Stimulated activated CD4-positive, alpha-beta T cell treated with anti-CD3 and anti-CD28 coated beads, Interleukin-15, amount 100 ng/mL, for 1 hour (primary cell): ENCODE data around the gene TBC1D24.

ENCODE experiments used
- DNase-seq, 2 donors: peaks; one replicate each; pipeline ENCODE4 v3.0.0-alpha.2; 2020; ENCODE audit warnings: low read depth in 1 of 2, low spot score in 1 of 2

TBC1D24 gene

GRCh38 chr16:2515180-2515851 is 40.4 kb downstream of the TBC1D24 start:
- DNase-seq: no peak

GRCh38 chr16:2516391-2517240 is 41.7 kb downstream of the TBC1D24 start:
- DNase-seq: no peak

- DNase-seq: no peak
Observed at GRCh38 chr16:2517954-2518605, 43.2 kb downstream of the TBC1D24 start.

DNA sequence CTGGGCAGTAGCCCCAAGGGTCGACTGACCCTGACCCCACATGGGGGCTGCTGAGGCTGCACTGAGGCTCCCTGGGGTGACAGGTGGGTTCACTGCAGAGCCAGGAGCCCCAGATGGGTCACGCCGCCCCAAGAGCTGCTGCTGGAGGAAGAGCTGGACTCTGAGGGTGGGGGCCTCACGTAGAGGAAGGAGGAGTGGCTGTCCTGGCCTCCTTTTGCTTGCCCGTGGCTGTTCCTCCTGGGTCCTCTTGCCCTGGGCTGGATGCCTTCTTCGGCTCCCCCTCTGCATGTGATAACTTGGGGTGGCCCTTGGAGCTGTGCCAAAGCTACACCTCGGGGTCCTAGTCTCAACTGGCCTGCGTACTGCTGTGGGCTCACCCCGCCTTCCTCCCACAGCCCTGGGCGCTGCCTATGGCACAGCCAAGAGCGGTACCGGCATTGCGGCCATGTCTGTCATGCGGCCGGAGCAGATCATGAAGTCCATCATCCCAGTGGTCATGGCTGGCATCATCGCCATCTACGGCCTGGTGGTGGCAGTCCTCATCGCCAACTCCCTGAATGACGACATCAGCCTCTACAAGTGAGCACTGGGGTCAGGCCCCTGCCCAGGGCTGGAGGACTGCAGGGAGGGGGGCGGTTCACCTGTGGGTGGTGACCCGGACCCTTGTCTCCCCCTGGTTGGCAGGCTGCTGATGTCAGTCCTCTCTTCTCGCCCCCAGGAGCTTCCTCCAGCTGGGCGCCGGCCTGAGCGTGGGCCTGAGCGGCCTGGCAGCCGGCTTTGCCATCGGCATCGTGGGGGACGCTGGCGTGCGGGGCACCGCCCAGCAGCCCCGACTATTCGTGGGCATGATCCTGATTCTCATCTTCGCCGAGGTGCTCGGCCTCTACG is 44.1 kb downstream of the TBC1D24 start:
- no peak for DNase-seq

- no peak for DNase-seq
Observed at GRCh38 chr16:2519711-2520080, 44.8 kb downstream of the TBC1D24 start.

DNA sequence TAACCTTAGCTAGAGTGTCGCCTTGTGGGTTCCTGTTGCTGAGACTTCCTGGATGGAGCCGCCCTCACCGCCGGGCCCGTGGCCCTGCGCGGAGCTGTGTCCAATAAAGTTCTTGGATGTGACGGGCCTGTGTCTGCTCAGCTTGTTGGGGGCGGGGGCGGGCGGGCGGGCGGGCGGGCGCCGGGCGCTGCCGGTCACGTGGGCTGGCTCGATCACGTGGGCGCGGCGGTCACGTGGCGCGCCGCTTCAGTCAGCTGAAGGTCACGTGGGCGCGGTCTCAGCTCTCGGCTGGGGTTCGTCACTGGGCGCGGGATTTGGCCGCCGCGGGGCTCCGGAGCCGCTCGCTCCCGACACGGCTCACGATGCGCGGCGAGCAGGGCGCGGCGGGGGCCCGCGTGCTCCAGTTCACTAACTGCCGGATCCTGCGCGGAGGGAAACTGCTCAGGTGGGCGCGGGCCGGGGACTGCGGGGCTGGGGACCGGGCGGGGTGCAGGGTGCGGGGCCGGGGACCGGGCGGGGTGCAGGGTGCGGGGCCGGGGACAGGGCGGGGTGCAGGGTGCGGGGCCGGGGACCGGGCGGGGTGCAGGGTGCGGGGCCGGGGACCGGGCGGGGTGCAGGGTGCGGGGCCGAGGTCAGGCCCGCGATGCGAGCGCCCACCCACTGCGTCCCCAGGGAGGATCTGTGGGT is 45.3 kb downstream of the TBC1D24 start, which contains the start of gene AMDHD2:
AMDHD2 (plus strand) TSS at position 275 of the 687 bp plus-strand sequence; CDS start at position 363, 88 bp downstream.
- peak; percentile 77 to 82 for DNase-seq

DNA sequence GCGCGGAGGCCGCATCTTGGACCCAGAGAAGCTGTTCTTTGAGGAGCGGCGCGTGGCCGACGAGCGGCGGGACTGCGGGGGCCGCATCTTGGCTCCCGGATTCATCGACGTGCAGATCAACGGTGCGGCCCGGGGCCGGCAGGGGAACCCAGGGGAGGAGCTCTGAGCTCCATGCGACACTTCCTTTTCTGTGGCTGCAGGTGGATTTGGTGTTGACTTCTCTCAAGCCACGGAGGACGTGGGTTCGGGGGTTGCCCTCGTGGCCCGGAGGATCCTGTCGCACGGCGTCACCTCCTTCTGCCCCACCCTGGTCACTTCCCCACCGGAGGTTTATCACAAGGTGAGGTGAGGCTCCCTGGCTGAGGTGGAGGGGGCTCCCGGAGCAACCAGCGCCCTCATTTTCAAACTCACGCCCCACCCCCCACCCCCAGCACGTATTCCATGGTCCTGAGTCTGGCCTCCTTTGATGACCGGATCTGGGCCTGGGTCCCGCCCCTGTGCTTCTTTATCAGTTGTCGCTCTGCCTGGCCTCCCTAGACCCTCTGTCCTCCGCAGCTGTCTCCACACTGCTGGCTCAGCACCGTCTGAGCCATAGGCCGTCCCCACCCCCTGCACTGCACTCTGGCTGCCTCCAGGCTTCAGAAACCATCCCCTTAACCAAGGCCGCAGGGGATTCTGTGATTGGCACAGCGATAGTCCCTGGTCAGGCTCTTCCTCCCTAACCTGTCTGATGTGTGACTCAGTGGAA is 46.0 kb downstream of the TBC1D24 start:
- DNase-seq: peak in 1 of 2 donors; percentile 35

GRCh38 chr16:2523801-2524231 is 48.9 kb downstream of the TBC1D24 start:
- no peak for DNase-seq

DNA sequence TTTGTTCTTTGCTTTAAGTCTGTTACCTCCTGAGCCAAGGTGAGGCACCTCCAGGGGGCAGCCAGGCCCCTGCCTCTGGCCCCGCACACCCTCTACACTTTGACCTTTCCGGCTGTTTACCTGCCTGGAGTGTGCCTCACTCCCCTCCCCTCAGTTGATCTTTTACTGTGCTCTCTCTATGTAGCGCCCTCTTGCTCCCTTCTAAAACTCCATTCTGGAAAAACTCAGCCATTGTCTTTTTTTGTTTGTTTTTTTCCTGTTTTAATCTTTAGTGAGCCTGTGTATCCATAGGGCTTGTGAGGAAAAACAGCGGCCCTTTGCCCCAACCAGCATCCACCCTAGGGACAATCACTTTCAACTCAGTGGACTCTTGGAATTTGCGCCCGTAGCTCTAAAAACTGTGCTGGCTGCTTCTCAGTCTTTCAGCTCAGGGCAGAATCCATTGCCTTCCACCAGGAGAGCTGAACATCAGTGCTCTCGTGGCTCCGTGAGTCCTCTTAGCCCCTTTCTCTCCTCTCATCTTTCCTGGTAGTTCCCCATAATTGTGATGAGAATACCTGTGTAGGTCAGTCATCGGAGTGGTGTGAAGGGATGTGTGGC is 49.5 kb downstream of the TBC1D24 start:
- DNase-seq: no peak

- DNase-seq: no peak
Observed at GRCh38 chr16:2526135-2526534, 51.2 kb downstream of the TBC1D24 start.

DNA sequence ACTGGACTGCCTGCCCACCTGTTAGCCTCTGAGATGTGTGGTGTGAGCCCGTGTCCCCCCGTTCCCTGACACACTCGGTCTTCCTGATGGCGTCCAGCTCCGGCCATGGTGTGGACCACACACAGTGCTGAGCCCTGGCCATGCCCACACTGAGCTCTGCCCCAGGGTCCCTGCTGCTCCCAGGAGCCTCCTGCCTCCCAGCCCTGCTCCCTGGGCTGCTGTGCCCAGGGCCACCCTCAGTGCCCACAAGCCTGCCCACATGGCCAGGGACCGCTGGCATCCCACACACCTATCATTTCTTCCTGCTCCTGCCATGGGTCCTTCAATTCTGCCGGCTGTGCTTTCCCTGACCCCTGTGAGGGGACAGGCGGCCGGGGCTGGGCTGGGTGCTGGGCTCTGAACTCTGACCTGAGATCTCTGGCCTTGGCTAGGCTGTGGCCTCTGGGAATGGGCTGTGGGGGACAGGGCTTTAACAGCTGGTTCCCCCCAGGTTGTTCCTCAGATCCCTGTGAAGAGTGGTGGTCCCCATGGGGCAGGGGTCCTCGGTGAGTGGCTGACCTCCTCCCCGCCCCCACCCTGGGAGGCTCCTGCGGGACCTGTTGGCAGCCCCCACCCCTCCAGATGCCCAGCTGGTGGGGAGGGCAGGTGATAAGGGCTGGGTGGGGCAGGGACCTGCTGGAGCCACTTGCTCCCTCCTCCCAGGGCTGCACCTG is 52.3 kb downstream of the TBC1D24 start:
- no peak for DNase-seq

GRCh38 chr16:2527784-2528100 is 52.8 kb downstream of the TBC1D24 start:
- DNase-seq: no peak

- DNase-seq: no peak
Observed at GRCh38 chr16:2528161-2529060, 53.5 kb downstream of the TBC1D24 start.

- DNase-seq: no peak
Observed at GRCh38 chr16:2529061-2529931, 54.4 kb downstream of the TBC1D24 start.

- no peak for DNase-seq
Observed at GRCh38 chr16:2529961-2530628, 55.2 kb downstream of the TBC1D24 start.

- no peak for DNase-seq
Observed at GRCh38 chr16:2530629-2531318, 55.8 kb downstream of the TBC1D24 start.
